Endometrium (tissue), 2 donors: ENCODE measurements around the gene WDCP.
"Not testable (repeated sequence)": the region's sequence is repeated elsewhere in the genome, so short reads cannot be mapped to it uniquely, and the experiment has no call there.

ENCODE experiments used
- FAIRE-seq: peaks from 2 replicates; lab custom pipeline; 2012; peaks lifted over from hg19 to GRCh38; lab: Jason Lieb, UNC
- donor health status: control.
- donor health status: control.

WDCP gene

GRCh38 chr2:24021122-24021998, 25.8 kb downstream of the WDCP start:
- no peak for FAIRE-seq

GRCh38 chr2:24020244-24020643, 26.9 kb downstream of the WDCP start:
- no peak for FAIRE-seq

DNA sequence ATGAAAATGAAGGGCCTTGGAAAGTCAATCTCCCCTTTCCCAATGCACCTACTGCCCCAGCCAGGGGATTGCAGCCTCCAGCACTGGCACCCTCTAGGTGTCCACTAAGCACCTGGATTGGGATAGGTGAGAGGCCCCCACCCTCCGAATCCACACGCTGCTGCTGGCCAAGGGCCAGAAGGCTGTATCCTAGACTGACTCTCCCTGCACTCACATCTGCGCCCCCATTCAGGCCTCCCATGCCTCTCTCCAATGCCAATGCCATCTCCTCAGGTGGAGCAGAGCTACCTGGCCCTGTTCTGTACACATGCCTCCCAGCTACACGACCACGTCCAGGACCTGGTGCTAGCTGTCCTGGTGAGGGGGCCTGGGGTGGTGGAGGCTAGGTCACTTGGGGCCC, 27.5 kb downstream of the WDCP start:
- no peak for FAIRE-seq

- no peak for FAIRE-seq
Measured at GRCh38 chr2:24018241-24018640, 28.9 kb downstream of the WDCP start.

- FAIRE-seq = no peak
Measured at GRCh38 chr2:24017711-24018110, 29.5 kb downstream of the WDCP start.

DNA sequence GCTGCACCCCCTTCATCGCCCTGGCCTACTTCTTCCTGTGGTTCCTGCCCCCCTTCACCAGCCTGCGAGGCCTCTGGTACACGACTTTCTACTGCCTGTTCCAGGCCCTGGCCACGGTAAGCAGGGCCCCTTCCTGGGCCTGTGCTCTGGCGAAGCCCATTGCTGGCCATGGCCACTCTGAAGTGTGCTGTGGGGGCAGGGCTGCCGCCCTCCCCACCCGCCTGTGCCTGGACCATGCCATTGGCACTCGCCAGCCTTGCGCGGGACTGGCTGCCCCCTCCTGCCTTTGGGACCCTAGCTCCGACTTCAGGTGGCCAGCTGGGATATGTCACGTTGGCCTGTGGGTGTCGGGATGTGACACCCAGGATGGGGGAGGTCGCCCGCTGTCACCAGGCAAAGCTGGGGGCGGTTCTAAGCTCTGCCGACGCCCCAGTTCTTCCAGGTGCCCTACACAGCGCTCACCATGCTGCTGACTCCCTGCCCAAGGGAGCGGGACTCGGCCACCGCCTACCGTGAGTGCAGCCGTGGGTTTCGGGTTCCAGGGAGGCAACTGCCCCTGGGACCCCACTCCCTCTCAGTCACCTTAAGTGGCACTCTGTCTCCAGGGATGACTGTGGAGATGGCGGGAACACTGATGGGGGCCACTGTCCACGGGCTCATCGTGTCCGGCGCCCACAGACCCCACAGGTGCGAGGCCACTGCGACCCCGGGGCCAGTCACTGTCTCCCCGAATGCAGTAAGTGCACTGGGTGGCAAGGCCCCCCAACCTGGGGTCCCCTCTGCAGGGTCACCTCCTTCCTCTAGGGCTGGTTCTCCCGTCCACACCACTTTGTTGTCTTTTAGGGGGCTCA, 30.1 kb downstream of the WDCP start:
- FAIRE-seq = no peak

DNA sequence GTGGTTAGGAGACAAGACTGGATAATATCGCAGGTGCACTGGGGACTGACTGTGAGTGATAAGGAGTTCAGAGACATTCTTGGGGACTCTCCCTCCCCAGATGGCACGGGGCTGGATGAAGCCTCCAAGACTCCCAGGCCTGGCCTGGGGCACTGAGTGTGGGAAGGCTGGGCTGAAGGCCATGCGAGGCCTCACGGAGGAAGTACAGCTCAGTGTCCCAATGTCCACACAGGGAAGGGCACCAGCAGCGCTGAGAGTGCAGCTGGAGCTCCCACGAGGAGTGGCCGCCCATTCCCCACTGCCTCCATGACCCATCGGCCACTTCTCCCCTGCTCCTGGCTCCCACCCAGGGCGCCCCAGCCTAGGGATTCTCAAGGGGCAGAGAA, 30.8 kb downstream of the WDCP start:
- no peak for FAIRE-seq

- no peak for FAIRE-seq
Measured at GRCh38 chr2:24015562-24016375, 31.4 kb downstream of the WDCP start.

DNA sequence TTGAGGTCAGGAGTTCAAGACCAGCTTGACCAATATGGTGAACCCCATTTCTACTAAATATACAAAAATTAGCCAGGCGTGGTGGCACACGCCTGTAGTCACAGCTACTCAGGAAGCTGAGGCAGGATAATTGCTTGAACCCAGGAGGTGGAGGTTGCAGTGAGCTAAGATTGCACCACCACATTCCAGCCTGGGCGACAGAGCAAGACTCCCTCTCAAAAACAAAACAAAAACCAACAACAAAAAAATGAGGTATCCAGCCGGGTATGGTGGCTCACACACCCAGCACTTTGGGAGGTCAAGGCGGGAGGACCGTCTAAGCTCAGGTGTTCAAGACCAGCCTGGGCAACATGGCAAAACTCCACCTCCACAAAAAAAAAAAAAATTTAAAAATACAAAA, 32.3 kb downstream of the WDCP start:
- not testable (repeated sequence) for FAIRE-seq

DNA sequence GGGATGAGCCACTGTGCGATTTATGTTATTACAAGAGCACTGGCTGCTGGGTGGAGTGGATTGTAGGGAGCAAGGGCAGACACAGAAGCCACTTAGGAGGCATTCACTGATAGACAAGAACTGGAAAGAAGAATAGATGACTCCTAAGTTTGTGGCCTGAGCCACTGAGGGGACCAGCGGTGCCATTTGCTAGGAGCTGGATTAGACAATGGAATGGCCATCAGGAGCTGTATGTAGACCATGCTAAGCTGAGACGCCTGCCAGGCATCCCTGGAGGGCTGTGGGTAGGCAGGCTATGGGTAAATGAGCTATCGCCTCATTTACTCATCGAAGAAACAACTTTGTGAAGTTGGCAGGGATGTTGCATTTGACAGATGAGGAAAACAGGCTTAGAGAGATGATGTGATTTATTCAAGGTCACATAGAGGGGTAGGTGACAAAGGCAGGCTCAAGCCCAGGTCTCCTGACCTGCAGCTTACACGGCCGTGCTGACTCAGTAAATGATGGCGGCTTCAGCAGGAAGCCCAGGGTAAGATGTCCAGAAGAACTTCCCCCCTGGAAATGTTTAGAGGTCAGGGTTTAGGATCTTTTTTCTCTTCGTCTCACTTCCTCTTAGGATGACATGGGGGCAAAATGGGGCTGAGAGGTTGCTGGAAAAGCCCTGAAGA, 34.5 kb downstream of the WDCP start:
- FAIRE-seq = no peak

- FAIRE-seq = no peak
Measured at GRCh38 chr2:24011250-24012104, 35.7 kb downstream of the WDCP start.

DNA sequence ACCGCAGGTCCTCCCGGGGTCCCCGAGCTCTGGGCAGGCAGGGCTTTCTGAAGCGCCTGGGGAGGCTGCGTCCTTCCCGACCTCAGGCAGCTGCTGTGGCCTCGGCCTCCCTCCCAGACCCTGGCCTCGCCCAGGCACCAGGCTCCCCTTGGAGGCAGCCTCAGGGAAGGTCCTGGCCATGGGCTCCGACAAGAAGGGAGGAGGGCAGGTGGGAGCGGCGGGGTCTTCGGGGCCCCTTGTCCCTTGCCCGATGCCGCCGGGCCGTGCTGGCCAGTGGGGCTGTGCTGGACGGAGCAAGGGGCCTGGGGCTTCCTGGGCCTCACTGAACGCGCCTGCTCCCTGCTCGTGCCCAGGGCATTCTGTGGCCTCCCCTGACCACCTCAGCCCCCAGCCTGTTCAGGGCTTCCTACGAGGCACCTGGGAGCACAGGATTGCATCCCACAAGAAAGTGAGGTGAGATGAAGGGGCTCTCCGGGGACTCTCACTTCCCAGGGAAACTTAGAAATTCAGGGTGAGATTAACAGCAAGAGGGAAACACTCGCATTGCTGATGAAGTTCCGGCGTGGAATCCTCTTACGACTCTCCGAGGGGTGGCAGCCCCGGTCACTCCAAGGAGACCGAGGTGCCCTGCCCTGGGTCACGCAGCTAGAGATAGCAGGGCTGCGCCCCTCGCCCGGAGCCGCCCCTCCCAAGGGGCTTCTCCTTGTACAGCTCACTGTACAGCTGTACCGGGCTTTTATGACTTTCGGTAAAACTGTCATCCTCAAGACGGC, 36.5 kb downstream of the WDCP start:
- FAIRE-seq = no peak

- no peak for FAIRE-seq
Measured at GRCh38 chr2:24009680-24010476, 37.3 kb downstream of the WDCP start, which contains the start of gene MFSD2B. Gene MFSD2B, plus strand, starts transcription at chr2:24010085. Its CDS starts 12 bp downstream, at chr2:24010097.

- FAIRE-seq = no peak
Measured at GRCh38 chr2:24009367-24009679, 37.9 kb downstream of the WDCP start.

GRCh38 chr2:24008672-24009366, 38.4 kb downstream of the WDCP start:
- FAIRE-seq = no peak

- FAIRE-seq = no peak
Measured at GRCh38 chr2:24007693-24008092, 39.5 kb downstream of the WDCP start.

DNA sequence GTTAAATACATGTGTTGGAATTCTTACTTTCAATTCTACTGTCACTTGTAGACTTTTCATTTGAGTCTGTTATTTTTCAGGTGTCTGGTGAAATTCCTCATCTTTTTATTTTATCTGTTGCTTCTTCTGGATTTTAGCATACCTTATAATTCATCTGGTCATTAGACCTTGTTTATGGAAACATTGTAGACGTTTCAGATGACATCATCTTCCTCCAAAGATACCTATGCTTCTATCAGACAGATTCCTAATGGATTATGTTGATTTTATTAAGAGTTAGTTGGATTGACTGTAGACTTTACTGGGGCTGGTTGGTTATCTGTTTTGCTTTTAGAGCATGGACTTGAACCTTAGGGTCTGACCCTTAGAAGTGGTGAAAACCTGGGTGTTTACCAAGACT, 52.6 kb downstream of the WDCP start:
- no peak for FAIRE-seq

- no peak for FAIRE-seq
Measured at GRCh38 chr2:23993736-23994269, 53.4 kb downstream of the WDCP start.
